GM10266 (cell line): ENCODE measurements around the gene RAD51B.

ENCODE experiments used
- DNase-seq: peaks from one replicate; pipeline ENCODE4 v3.0.0; 2012; ENCODE audit errors: extremely low spot score
- TF ChIP-seq, protein P1 (sequence below): IDR thresholded peaks from 2 replicates; pipeline ENCODE4 v1.5.1; 2012; ENCODE audit warnings: mild to moderate bottlenecking, low read depth; ENCODE audit not compliant: control insufficient read depth, insufficient read depth; ENCODE audit errors: missing control alignments

Gene RAD51B

DNA sequence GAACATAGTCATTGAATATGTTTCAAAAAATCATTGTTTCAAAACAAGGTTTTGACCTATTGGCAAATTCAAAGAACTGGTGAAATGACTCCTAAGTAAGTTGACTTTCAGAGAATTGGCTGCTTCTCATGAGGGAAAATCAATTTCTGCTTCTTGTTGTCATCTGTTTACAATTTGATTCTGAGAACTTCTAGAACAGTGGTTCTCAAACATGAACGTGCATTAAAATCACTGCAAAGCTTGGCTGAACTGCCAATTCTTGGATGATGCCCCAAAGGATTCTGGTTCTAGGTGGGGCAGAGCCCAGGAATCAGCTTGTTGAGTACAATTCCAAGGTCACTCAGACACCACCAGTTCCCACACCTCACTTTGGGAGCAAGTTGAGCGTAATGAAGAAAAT is 889.4 kb downstream of the RAD51B start:
- DNase-seq, result no peak
- TF ChIP-seq, protein P1, sequence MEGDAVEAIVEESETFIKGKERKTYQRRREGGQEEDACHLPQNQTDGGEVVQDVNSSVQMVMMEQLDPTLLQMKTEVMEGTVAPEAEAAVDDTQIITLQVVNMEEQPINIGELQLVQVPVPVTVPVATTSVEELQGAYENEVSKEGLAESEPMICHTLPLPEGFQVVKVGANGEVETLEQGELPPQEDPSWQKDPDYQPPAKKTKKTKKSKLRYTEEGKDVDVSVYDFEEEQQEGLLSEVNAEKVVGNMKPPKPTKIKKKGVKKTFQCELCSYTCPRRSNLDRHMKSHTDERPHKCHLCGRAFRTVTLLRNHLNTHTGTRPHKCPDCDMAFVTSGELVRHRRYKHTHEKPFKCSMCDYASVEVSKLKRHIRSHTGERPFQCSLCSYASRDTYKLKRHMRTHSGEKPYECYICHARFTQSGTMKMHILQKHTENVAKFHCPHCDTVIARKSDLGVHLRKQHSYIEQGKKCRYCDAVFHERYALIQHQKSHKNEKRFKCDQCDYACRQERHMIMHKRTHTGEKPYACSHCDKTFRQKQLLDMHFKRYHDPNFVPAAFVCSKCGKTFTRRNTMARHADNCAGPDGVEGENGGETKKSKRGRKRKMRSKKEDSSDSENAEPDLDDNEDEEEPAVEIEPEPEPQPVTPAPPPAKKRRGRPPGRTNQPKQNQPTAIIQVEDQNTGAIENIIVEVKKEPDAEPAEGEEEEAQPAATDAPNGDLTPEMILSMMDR, result no peak

GRCh38 chr14:68710776-68711175 is 891.2 kb downstream of the RAD51B start:
- TF ChIP-seq, protein P1, result no peak
- no peak for DNase-seq

- TF ChIP-seq, protein P1, result no peak
- DNase-seq, result no peak
Observed at GRCh38 chr14:68711561-68712309, 892.2 kb downstream of the RAD51B start.

DNA sequence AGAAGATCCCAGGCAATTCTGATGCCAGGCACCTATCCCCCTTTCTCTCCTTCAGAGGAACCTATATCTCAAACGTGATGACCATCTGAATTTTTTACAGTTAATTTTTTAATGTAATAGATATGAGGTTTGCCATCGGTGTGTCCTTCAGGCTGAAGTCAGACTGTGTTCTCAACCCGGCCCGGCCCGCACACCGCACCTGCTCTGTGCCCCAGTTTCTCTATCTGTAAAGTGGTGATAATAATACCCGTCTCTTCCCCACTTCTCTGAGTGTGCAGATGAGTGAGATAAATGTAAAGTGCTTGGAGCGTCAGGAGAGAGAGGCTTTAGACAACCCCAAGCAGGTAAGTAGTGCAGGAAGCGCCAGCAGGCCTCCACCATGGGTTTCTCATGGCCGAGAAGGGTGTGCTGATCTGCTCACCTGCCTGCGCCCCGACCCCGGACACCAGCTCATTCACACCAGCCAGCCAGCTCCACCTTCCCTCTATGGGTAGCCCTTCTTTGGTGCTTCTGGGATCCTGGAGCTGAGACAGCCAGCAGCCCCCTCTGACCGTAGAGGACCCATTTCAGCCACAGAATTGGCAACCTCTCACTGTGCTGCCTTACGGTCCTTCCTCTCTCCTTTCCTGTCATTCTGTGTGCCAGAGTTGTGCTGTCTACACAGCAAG is 893.3 kb downstream of the RAD51B start:
- DNase-seq, result no peak
- TF ChIP-seq, protein P1, result no peak

- DNase-seq, result no peak
- TF ChIP-seq, protein P1, result no peak
Observed at GRCh38 chr14:68713782-68714181, 894.2 kb downstream of the RAD51B start.

DNA sequence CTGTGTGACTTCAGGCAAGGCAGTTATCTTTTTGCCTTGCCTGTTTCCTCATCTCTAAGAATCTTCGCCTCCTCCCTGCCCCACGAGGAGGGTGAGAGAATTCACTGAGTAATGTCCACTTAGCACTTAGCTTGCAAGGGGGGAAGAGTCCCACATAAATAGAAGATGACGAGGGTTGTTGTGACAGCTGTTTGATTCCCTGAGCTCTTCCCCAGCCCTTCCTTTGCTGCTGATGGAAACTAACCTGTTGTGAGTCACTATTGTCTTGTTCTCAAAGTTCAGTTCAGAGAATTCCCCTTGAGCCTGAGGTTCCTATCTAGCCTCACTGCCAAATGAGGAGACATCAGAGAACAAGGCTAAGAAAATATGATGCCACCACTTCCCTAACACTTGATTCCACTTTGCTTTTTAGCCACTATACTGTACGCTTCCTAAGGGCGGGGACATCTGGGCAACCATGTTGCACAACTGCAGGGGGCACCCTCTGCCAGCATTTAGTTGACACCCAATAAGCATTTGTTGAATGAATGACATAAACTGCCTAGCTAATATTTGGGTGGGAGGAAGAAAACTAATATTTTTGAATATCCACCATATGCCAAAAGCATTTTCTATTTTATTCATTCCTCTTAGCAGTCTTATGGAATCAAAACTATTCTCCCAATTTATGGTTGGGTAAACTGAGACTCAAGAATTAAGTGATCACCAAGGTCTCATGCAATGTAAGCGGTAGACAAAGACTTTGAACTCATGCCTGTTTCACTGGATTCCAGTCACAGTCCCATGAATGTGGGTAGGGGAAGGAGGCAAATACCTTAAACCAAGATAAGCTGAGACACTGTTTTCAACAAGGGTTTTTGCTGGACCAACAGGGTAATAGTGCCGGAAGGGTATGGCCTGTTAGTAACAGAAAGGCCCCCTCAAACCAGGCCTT is 895.7 kb downstream of the RAD51B start:
- TF ChIP-seq, protein P1, result no peak
- DNase-seq, result no peak

- TF ChIP-seq, protein P1, result no peak
- DNase-seq, result no peak
Observed at GRCh38 chr14:68716698-68717097, 897.1 kb downstream of the RAD51B start.
